22Rv1 (cell line): ENCODE data around the gene PABPN1.

Source experiments
- ZFX ChIP-seq: fragments of 450-650 bp; IDR thresholded peaks from 2 replicates; pipeline ENCODE4 v1.6.1; 2017; ENCODE audit warnings: antibody characterized with exemption, borderline replicate concordance
- TF ChIP-seq, protein P1 (sequence below): fragments of 450-650 bp; IDR thresholded peaks from 2 replicates; pipeline ENCODE4 v1.5.1; 2017; ENCODE audit warnings: mild to moderate bottlenecking

GRCh38 chr14:23362200-23362599 lies 40.9 kb downstream of the PABPN1 start:
- TF ChIP-seq, protein P1, sequence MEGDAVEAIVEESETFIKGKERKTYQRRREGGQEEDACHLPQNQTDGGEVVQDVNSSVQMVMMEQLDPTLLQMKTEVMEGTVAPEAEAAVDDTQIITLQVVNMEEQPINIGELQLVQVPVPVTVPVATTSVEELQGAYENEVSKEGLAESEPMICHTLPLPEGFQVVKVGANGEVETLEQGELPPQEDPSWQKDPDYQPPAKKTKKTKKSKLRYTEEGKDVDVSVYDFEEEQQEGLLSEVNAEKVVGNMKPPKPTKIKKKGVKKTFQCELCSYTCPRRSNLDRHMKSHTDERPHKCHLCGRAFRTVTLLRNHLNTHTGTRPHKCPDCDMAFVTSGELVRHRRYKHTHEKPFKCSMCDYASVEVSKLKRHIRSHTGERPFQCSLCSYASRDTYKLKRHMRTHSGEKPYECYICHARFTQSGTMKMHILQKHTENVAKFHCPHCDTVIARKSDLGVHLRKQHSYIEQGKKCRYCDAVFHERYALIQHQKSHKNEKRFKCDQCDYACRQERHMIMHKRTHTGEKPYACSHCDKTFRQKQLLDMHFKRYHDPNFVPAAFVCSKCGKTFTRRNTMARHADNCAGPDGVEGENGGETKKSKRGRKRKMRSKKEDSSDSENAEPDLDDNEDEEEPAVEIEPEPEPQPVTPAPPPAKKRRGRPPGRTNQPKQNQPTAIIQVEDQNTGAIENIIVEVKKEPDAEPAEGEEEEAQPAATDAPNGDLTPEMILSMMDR = no peak
- TF ChIP-seq ZFX = no peak
